GM12873 (cell line): ENCODE data around the gene TFAP2A.

Source experiments
- TF ChIP-seq, protein P1 (sequence below): IDR thresholded peaks from 2 replicates; pipeline ENCODE4 v1.5.1; 2012; ENCODE audit warnings: low read depth, mild to moderate bottlenecking, moderate library complexity, low read length, control low read depth; ENCODE audit not compliant: insufficient read depth; ENCODE audit errors: missing control alignments

TFAP2A gene

DNA sequence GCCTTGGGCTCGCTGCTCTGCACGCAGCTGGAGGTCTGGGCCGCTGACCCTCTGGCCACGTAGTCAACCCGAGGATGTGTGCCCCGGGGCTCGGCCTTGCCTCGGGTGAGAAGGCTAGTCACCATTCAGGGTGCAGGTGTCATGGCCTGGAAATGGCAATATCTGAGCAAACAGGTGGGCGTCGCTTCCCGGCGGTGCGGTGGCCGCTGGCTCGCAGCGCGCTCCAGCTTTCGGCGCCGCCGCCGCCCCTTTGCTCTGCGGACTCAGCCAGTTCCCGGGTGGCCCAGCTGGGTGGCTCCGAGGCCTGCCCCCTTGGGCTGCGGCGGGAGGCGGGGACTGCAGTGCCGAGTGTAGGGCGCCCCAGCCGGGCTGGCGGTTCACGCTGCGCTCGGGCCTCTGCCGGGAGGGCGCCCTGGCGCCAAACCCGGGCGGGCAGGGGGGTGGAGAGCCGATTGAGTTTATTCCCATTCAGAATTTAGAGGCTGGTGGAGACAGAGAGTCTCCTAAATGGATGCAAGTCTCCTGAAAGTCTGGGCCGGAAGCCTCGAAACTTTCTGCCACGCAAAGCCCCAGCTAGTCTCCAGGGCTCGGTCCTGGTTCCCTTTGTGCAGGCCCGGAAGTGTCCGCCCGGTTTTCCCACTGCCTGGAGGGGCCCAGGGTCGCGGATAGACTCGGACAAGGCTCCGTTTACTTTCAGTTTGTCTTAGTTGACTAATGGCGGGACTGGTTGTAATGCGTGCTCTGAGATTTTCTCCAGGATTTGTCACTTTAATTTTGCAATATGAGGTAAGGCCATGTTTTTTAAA is 11.3 kb upstream of the TFAP2A start:
- TF ChIP-seq, protein P1, sequence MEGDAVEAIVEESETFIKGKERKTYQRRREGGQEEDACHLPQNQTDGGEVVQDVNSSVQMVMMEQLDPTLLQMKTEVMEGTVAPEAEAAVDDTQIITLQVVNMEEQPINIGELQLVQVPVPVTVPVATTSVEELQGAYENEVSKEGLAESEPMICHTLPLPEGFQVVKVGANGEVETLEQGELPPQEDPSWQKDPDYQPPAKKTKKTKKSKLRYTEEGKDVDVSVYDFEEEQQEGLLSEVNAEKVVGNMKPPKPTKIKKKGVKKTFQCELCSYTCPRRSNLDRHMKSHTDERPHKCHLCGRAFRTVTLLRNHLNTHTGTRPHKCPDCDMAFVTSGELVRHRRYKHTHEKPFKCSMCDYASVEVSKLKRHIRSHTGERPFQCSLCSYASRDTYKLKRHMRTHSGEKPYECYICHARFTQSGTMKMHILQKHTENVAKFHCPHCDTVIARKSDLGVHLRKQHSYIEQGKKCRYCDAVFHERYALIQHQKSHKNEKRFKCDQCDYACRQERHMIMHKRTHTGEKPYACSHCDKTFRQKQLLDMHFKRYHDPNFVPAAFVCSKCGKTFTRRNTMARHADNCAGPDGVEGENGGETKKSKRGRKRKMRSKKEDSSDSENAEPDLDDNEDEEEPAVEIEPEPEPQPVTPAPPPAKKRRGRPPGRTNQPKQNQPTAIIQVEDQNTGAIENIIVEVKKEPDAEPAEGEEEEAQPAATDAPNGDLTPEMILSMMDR: no peak

DNA sequence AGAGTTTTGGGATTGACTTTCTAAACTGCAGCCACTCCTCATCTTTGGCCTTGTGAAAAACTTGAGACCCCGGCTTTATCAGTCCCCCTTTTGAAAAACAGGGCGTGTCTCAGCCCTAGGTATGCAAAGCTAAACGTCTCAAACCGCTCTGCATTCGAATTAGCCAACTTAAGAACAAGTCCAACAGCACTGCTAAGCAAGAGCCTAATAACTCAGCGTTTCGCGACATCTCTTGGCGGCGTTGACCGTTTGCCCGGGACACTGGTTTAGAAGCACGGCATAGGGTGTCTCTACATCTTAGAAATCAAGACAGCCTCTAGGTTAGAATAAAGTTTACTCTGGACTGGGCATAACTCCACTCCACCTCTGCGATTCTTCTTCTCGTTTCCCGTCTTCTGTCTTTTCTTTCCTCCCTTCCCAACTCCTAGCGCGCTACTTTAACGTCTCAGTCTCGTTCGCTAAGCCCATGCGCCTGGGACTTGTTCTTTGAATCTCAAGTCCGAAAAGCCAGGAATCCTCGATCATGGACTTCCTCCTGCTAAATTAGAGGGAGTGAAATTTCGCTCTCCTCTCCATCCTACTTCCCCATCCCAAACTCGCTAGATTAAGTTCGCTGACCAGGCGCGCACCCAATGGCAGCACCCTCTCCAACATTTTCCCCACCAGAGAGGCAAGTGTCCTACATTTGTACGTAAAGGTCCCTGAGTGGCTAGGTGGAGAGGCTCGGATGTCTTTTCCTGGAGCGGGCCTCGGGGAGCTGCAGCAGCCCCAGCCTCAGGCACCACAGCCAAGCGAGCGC is 10.5 kb upstream of the TFAP2A start:
- TF ChIP-seq, protein P1: no peak

DNA sequence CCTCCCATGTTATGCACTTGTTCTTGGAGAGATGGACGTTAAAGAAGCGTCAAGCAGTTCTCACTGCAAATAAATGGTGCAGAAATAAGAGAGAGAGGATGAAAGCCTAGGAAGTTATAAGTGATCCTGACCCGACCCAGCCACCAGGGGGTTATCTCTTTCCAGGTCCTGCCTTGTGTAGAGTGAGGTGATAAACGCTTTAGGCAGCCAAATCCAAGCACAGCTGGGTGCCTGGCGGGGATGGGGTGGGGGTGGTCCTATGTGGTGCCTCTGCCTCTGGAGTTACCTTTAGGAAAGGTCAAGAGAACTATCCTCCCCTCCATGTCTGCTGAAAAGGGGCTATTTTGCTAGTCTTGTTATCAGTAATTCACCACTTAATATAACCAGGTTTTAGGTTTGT is 9.2 kb upstream of the TFAP2A start:
- TF ChIP-seq, protein P1: peak; percentile 52

DNA sequence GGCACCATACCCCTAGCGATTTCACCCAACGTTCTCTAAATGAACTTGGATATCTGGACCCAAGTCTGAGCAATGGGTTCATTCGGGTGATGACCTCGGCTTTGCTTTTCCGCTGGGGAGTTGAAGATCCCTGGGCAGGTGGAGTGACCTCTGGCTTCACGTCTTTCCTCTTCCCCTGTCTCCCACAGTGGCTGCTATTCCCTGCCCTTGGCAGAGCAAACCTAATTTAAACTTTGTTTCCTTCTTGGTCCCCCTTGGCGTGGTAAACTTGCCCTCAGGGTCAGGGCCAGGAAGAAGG is 7.8 kb upstream of the TFAP2A start:
- TF ChIP-seq, protein P1: no peak

DNA sequence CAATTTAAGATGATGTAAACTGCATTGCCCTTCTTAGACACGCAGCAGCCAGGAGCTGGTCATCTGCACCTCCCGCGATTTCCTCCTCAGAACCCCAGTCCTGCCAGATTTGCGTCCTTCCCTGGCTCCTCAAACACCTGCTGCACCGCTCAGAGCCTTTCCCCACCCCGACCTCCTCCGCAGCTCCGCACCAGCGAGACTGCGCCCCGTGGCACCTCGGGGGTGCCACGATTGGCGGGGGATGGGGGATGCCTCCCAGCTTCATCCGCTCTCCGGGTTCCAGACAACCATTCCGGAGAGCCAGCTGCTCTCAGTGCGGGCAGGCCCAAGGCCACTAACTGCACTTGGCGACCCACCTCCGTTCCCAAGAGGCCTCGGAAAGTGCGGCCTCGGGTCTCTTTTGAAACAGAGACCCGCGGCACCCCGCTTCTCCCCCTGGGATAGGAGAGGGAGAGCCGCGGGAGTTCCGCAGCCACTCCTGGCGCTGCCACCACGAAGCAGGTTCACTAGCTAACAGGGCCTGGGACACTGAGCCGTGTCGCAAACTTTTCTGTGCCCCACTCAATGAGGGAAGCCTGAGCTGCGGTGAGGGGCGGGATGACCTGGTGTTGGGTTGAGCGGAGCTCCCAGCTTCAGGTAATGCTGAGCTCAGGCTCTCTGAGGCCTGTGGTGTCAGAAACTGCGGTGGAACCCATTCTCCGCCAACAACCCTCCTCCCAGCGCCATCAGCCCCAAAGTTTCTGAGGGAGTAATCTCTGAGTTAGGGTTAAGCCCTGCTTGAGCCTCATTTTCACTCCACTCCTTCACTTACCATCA is 7.3 kb upstream of the TFAP2A start:
- TF ChIP-seq, protein P1: no peak

DNA sequence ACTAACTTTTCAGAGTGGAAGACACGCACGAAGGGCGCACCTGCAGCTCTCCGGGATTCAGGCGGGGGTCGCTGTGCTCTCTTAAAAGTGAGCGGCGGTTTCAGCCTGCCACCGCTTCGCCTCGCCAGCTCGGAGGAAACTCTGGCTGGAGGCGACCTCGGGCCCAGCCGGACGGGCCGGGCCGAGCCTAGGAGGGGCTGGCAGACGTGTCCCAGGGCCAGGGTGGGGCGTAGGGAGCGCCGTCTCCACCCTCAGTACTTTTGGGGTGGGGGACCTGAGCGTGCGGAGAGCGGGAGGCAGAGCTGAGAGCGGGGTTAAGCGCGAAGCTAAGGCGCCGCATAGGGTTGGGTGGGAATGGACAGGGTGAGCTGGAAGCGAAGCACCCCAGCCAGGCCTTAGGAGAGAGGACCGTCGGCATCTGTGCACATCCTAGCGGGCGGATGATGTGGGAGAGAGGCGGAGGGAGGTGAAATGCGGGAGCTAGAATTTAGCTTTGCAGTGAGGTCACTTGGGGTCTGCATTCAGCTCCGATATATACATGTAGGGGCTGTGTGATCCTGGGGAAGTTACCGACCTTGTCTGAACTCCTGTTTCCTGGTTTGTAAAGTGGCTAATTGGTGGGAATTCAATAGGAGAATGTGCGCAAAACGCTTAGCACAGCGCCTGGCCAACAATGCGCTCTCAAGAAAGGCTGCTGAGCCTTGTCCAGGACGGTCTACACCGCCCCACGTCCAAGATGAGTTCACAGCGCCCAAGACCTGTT is 6.5 kb upstream of the TFAP2A start:
- TF ChIP-seq, protein P1: peak; percentile 24
